Stimulated activated naive CD8-positive, alpha-beta T cell treated with anti-CD3 and anti-CD28 coated beads, Interleukin-15, Interleukin-2, amounts not matched to agents 100 U/mL and 50 U/mL, for 24 hours (primary cell): ENCODE results near the gene SYNPO2L.
"Not testable (repeated sequence)": the region's sequence is repeated elsewhere in the genome, so short reads cannot be mapped to it uniquely, and the experiment has no call there.

Experiments used
- ATAC-seq: fragments of 150-1000 bp; cut with Tn5 transposase; one replicate; pipeline ENCODE4 v1.10.0; 2021
- DNase-seq: peaks from one replicate; pipeline ENCODE4 v3.0.0; 2021

SYNPO2L gene

GRCh38 chr10:73623056-73623455, 32.8 kb downstream of the SYNPO2L start:
- ATAC-seq: no peak
- no peak for DNase-seq

- DNase-seq, ATAC-seq: not testable (repeated sequence)
These were observed 34.9 kb downstream of the SYNPO2L start for GRCh38 chr10:73620974-73621373.

GRCh38 chr10:73617143-73617542, 38.7 kb downstream of the SYNPO2L start:
- not testable (repeated sequence) for DNase-seq

GRCh38 chr10:73614720-73615119, 41.1 kb downstream of the SYNPO2L start:
- ATAC-seq (no peak), DNase-seq (no peak)

More at GRCh38 chr10:73617143-73617542, 38.7 kb downstream of the SYNPO2L start:
- ATAC-seq: not testable (repeated sequence)

- DNase-seq: no peak
- no peak for ATAC-seq
These were observed 46.7 kb downstream of the SYNPO2L start for GRCh38 chr10:73609116-73609515.

- DNase-seq: no peak
- no peak for ATAC-seq
These were observed 54.3 kb downstream of the SYNPO2L start for GRCh38 chr10:73601486-73601921.

- ATAC-seq (no peak), DNase-seq (no peak)
These were observed 58.5 kb downstream of the SYNPO2L start for GRCh38 chr10:73597346-73597745.
